GM18498 (cell line): Measurements from ENCODE around the gene MUC22.

Source experiments
- ATAC-seq: cut with Tn5 transposase; IDR thresholded peaks from one replicate; pipeline ENCODE4 v1.9.1; 2021; ENCODE audit warnings: mild to moderate bottlenecking, moderate library complexity; ENCODE audit not compliant: unreplicated experiment

Gene MUC22

DNA sequence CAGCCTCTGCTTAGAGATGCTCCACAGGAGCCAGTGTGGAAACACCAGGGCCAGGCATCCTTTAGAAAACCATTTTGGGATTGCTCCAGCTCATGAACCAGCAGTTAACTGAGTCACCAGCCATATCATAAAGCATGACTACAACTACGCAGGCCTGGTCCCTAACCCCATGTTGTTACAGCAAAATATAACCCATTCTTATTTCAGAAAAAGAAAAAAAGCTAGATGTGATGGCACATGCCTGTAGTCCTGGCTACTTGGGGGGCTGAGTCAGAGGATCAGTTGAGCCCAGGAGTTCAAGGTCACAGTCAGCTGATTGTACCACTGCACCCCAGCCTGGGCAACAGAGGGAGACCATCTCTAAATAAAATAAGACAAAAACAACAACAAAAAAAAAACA lies 65.3 kb downstream of the MUC22 start:
- no peak for ATAC-seq

GRCh38 chr6:31076611-31077010 lies 66.3 kb downstream of the MUC22 start:
- ATAC-seq: no peak

DNA sequence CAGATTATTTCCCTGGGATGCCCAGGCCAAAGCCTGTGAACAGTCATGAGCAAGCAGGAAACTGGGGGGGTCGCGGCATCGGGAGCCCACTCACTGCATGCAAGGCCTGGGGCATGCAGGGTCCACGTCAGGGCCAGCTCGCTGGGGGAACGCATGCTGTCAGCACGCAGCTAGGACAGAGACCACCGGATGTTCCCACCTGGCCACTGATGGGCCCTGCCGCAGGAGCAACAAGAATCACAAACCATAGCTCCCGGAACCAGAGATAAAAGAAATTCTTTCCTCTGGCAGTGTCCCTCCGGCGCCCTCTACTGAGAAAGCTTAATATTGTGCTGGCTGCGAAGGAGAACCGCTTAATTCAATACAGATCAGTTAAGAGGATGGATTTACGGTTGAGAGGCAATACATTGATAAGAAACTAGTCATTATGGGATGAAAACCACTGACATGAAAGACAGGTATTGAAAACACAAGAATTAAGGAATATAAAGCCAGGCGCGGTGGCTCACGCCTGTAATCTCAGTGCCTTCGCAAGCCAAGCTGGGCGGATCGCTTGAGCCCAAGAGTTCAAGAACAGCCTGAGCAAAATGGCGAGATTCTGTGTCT lies 69.5 kb downstream of the MUC22 start:
- ATAC-seq: no peak

DNA sequence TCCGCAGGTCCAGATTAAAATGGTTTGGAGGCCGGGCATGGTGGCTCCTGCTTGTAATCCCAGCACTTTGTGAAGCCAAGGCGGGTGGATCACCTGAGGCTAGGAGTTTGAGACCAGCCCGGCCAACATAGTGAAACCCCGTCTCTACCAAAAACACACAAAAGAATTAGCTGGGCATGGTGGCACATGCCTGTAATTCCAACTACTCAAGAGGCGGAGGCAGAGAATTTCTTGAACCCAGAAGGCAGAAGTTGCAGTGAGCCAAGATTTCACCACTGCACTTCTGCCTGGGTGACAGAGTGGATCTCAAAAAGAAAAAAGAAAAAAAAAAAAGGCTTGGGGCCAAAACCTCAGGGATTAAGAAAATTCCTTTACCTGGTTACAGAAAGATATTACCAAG lies 71.6 kb downstream of the MUC22 start:
- no peak for ATAC-seq

- no peak for ATAC-seq
Observed at GRCh38 chr6:31083742-31084354, 73.6 kb downstream of the MUC22 start.
